Lower leg skin (tissue), 4 donors: ENCODE measurements around the gene CCDC88B. TPM values are rescaled to one million over a fixed set of nuclear protein-coding genes. Genes with fewer than 3 reads are reported as not detected.
"Not testable (repeated sequence)": the region's sequence is repeated elsewhere in the genome, so short reads cannot be mapped to it uniquely, and the experiment has no call there.

Source experiments
- DNase-seq, 2 donors: peaks; one replicate each; pipeline ENCODE4 v3.0.0-alpha.2; 2019; ENCODE audit warnings: low spot score in 2 of 2
- H3K4me3 ChIP-seq: fragments of 200-600 bp; sonication (generic); 2 replicates; pipeline ENCODE4 v1.5.1; 2017; ENCODE audit warnings: mild to moderate bottlenecking, low read depth; ENCODE audit not compliant: poor library complexity, severe bottlenecking
- POLR2A ChIP-seq, 2 donors: fragments of 450-650 bp; IDR thresholded peaks; one replicate each; pipeline ENCODE4 v1.6.1; 2016 to 2017; ENCODE audit warnings: antibody characterized with exemption in 2 of 2, mild to moderate bottlenecking in 1 of 2, moderate library complexity in 1 of 2
- WGBS, 2 donors: methylation state at CpG; one replicate each; pipeline ENCODE4 v1.1.5; 2018; 5-methylcytosine and 5-hydroxymethylcytosine counted together
- intact Hi-C: fragments of 100-400 bp; cut with DNase I; formaldehyde crosslinking; loops from one replicate; pipeline ENCODE4 v1.15.0; 2023; ENCODE audit warnings: low total_unique reads
- total RNA-seq, 4 donors: library from RNA; depleted of rRNA; stranded (reverse); fragments of >200 nt; gene quantifications; one replicate each; pipeline ENCODE4 v1.1.0, GENCODE V29; 2016
- TF ChIP-seq, protein P1 (sequence below), 3 donors: fragments of 450-650 bp; IDR thresholded peaks; one replicate each; pipeline ENCODE4 v1.5.1; 2016; ENCODE audit warnings: antibody characterized with exemption in 3 of 3, mild to moderate bottlenecking in 3 of 3, moderate library complexity in 2 of 3

Gene CCDC88B
- total RNA-seq, 4 donors from 2014 or later, result 2.6 to 9.5 (median 4.8) TPM

DNA sequence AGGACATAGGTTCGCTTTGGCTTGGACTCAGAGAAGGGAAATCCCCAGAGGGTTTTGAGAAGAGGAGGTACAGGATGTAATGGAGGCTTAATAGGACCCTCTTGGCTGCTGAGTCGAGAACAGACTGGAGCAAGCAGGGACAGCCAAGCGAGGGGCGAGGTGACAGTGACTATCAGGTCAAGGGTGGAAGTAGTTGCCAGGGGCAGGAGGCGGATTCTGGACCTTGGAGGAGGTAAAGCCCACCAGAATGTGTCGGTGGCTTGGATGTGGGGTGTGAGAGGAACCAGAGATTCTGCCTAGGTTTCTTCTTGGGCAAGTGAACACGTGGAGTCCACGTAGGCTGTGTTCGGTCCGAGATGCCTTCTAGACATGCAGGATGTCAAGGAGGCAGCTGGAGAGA lies 27.1 kb upstream of the CCDC88B start:
- intact Hi-C loops, result no loop called here
- H3K4me3 ChIP-seq, result no peak overlapping the region
- TF ChIP-seq, protein P1, sequence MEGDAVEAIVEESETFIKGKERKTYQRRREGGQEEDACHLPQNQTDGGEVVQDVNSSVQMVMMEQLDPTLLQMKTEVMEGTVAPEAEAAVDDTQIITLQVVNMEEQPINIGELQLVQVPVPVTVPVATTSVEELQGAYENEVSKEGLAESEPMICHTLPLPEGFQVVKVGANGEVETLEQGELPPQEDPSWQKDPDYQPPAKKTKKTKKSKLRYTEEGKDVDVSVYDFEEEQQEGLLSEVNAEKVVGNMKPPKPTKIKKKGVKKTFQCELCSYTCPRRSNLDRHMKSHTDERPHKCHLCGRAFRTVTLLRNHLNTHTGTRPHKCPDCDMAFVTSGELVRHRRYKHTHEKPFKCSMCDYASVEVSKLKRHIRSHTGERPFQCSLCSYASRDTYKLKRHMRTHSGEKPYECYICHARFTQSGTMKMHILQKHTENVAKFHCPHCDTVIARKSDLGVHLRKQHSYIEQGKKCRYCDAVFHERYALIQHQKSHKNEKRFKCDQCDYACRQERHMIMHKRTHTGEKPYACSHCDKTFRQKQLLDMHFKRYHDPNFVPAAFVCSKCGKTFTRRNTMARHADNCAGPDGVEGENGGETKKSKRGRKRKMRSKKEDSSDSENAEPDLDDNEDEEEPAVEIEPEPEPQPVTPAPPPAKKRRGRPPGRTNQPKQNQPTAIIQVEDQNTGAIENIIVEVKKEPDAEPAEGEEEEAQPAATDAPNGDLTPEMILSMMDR (IDR thresholded peaks at IDR 0.05), result no peak
- no peak for TF ChIP-seq POLR2A (IDR thresholded peaks at IDR 0.05)
- peak in 1 of 2 donors; percentile 86 for DNase-seq
- 60 to 64% methylated on average over 10 of the region's 10 CpGs for WGBS, 2 donors

GRCh38 chr11:64313491-64314145 lies 26.4 kb upstream of the CCDC88B start:
- DNase-seq, result peak in 1 of 2 donors; percentile 93
- TF ChIP-seq, protein P1 (IDR thresholded peaks at IDR 0.05), result no peak
- no peak for TF ChIP-seq POLR2A (IDR thresholded peaks at IDR 0.05)
- H3K4me3 ChIP-seq, result no peak overlapping the region
- 37 to 38% methylated on average over 14 to 17 of the region's 18 CpGs for whole genome bisulfite sequencing, 2 donors
- intact Hi-C loops, result no loop called here

DNA sequence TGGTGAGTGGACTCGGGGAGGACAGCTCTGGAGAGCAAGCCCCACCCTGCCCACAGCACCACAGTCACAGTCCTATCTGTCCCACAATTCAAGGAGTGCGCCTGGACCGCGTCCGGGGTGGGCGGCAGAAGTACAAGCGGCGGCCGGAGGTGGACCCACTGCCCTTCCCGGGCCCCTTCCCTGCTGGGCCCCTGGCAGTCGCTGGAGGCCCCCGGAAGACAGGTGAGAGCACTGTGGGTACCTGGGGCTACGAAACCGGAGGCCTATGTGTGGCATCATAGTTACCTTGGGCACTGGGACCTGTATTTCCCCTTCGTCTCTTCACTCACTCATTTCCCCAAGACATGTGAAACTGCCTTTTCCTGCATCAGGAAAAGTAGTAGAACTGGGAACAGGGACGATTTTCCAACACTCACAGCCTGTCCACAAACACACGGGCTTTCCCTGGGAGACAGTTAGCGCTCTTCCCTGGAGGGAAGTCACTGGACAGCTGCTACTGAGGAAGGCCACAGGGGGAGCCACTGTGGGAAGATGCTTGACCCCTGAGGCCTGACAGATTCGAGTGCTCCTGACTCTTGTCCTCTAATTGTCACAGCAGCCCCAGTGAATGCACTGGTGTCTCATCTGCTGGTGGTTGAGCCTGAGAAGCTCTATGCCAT lies 25.7 kb upstream of the CCDC88B start:
- DNase-seq, result no peak
- H3K4me3 ChIP-seq, result no peak overlapping the region
- 73 to 76% methylated on average over 15 to 19 of the region's 19 CpGs for WGBS, 2 donors
- TF ChIP-seq, protein P1 (IDR thresholded peaks at IDR 0.05), result no peak
- TF ChIP-seq POLR2A (IDR thresholded peaks at IDR 0.05), result no peak
- intact Hi-C loops, result no loop called here

- H3K4me3 ChIP-seq, result no peak overlapping the region
- no peak for DNase-seq
- 84 to 88% methylated on average over 23 to 24 of the region's 24 CpGs for WGBS, 2 donors
- intact Hi-C loops, result no loop called here
- no peak for TF ChIP-seq POLR2A (IDR thresholded peaks at IDR 0.05)
- TF ChIP-seq, protein P1 (IDR thresholded peaks at IDR 0.05), result no peak
Observed at GRCh38 chr11:64314805-64315561, 25.0 kb upstream of the CCDC88B start.

GRCh38 chr11:64315667-64316526 lies 24.1 kb upstream of the CCDC88B start:
- WGBS, 2 donors, result 70 to 78% methylated on average over 21 to 25 of the region's 25 CpGs
- intact Hi-C loops, H3K4me3 ChIP-seq, DNase-seq: not testable (repeated sequence)
